ENCODE results near the gene HPGDS. TPM values are rescaled to one million over a fixed set of nuclear protein-coding genes. Genes with fewer than 3 reads are reported as not detected.

The HPGDS gene
- polyA plus RNA-seq, 1 of the 3 experiments (the other 2 are of a cell fraction) = not detected

DNA sequence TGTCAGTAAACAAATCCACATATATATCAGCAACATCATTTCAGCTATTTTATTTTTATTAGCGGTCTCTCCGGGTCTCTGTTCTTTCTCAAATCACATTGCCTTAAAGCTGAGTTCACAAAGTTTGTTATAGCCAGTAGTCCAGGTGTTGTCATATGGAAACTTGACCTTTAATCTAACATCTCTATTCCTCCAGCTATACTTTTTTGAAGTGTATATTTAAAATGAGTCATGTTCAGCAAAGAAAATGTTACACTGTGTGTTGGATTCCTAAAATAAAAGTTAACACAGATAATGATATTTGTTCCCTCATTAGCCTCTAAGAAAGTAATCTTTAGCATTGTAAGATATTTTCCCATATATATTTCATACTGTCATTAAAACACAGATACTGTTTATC lies 71.4 kb downstream of the HPGDS start:
- Histone ChIP-seq H3K36me3 (replicated peaks in 1 of 2; ENCODE audit: control insufficient read depth in 1 of 2, insufficient read depth in 2 of 2, low read length in 1 of 2) (peaks cover 77 to 81% of the 10 kb centered on the region in 2 experiments), H3K4me3 (ENCODE audit: low read depth in 2 of 2, low read length in 1 of 2) (no peak overlapping the region), H3K4me1 (ENCODE audit: control insufficient read depth in 1 of 2, insufficient read depth in 2 of 2, low read depth in 1 of 2, low read length in 1 of 2) (no peaks in the 10 kb centered on the region), H3K9ac (no peak overlapping the region), H3K27me3 (ENCODE audit: insufficient read depth) (no peaks in the 10 kb centered on the region), H4K20me1 (ENCODE audit: insufficient read depth) (no peaks in the 10 kb centered on the region), H2AFZ (ENCODE audit: low read depth) (no peak overlapping the region), H3K27ac (ENCODE audit: low read depth in 2 of 2, low read length in 1 of 2) (no peak overlapping the region), H3F3A (replicated peaks; ENCODE audit: insufficient read depth) (peaks cover 30% of the 10 kb centered on the region), H3K9me2 (no peaks in the 10 kb centered on the region), H3K9me3 (no peaks in the 10 kb centered on the region), H3K79me2 (ENCODE audit: insufficient read depth) (0 out of 2 replicates have a peak, but pooled peaks cover 4% of the 10 kb centered on the region), H3K4me2 (no peak overlapping the region)
- TF ChIP-seq EZH2phosphoT487 (IDR thresholded peaks at IDR 0.05; ENCODE audit: borderline replicate concordance, low read depth) = no peak
- no peak for TF ChIP-seq JUND (IDR thresholded peaks at IDR 0.05)
- TF ChIP-seq, protein P1, sequence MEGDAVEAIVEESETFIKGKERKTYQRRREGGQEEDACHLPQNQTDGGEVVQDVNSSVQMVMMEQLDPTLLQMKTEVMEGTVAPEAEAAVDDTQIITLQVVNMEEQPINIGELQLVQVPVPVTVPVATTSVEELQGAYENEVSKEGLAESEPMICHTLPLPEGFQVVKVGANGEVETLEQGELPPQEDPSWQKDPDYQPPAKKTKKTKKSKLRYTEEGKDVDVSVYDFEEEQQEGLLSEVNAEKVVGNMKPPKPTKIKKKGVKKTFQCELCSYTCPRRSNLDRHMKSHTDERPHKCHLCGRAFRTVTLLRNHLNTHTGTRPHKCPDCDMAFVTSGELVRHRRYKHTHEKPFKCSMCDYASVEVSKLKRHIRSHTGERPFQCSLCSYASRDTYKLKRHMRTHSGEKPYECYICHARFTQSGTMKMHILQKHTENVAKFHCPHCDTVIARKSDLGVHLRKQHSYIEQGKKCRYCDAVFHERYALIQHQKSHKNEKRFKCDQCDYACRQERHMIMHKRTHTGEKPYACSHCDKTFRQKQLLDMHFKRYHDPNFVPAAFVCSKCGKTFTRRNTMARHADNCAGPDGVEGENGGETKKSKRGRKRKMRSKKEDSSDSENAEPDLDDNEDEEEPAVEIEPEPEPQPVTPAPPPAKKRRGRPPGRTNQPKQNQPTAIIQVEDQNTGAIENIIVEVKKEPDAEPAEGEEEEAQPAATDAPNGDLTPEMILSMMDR (IDR thresholded peaks at IDR 0.05) = no peak
- no peak for TF ChIP-seq FOXJ3 (CRISPR knock-in tag; IDR thresholded peaks at IDR 0.05)
- POLR2A ChIA-PET = no interaction called here
- no peak for DNase-seq
- whole genome bisulfite sequencing (ENCODE audit: low lambda C conversion rate) = 98% methylated on average over 2 of the region's 2 CpGs
- CTCF ChIA-PET = no interaction called here

- Histone ChIP-seq H3F3A (replicated peaks; ENCODE audit: insufficient read depth) (peaks cover 24% of the 10 kb centered on the region), H3K9ac (no peak overlapping the region), H4K20me1 (ENCODE audit: insufficient read depth) (no peaks in the 10 kb centered on the region), H3K9me2 (no peaks in the 10 kb centered on the region), H3K27me3 (ENCODE audit: insufficient read depth) (no peaks in the 10 kb centered on the region), H3K9me3 (no peaks in the 10 kb centered on the region), H3K79me2 (ENCODE audit: insufficient read depth) (no peaks in the 10 kb centered on the region), H3K4me1 (ENCODE audit: control insufficient read depth in 1 of 2, insufficient read depth in 2 of 2, low read depth in 1 of 2, low read length in 1 of 2) (no peaks in the 10 kb centered on the region; a peak in 1 of 4 replicates), H3K4me3 (ENCODE audit: low read depth in 2 of 2, low read length in 1 of 2) (no peak overlapping the region), H2AFZ (ENCODE audit: low read depth) (no peak overlapping the region), H3K4me2 (no peak overlapping the region), H3K27ac (ENCODE audit: low read depth in 2 of 2, low read length in 1 of 2) (no peak overlapping the region), H3K36me3 (replicated peaks in 1 of 2; ENCODE audit: control insufficient read depth in 1 of 2, insufficient read depth in 2 of 2, low read length in 1 of 2) (peaks cover 79 to 81% of the 10 kb centered on the region in 2 experiments)
- WGBS (ENCODE audit: low lambda C conversion rate) = 95% methylated on average over 4 of the region's 4 CpGs
- no peak for DNase-seq
- no peak for TF ChIP-seq PBX3 (IDR thresholded peaks at IDR 0.05)
- TF ChIP-seq POLR2AphosphoS5 (IDR thresholded peaks at IDR 0.05; ENCODE audit: low read depth, low read length) = no peak
- TF ChIP-seq RFX5 (IDR thresholded peaks at IDR 0.05; ENCODE audit: low read length) = no peak
- TF ChIP-seq, protein P2, sequence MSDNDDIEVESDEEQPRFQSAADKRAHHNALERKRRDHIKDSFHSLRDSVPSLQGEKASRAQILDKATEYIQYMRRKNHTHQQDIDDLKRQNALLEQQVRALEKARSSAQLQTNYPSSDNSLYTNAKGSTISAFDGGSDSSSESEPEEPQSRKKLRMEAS (IDR thresholded peaks at IDR 0.05; ENCODE audit: low read depth) = no peak
- TF ChIP-seq NFIC (IDR thresholded peaks at IDR 0.05; ENCODE audit: borderline replicate concordance) = no peak
- TF ChIP-seq, protein P1 (IDR thresholded peaks at IDR 0.05) = no peak
- TF ChIP-seq USF2 (IDR thresholded peaks at IDR 0.05; ENCODE audit: borderline replicate concordance, low read depth, low read length) = no peak
- TF ChIP-seq FOXM1 (IDR thresholded peaks at IDR 0.05; ENCODE audit: low read depth) = no peak
- TF ChIP-seq RAD21 (IDR thresholded peaks at IDR 0.05; ENCODE audit: low read length) = no peak
- no peak for TF ChIP-seq SIN3A (IDR thresholded peaks at IDR 0.05; ENCODE audit: borderline replicate concordance, low read depth, low read length)
- TF ChIP-seq RXRA (IDR thresholded peaks at IDR 0.05; ENCODE audit: borderline replicate concordance, low read depth) = no peak
- CTCF ChIA-PET = no interaction called here
- POLR2A ChIA-PET = no interaction called here
Measured at GRCh38 chr4:94267037-94267436, 75.6 kb downstream of the HPGDS start.

Measured in SK-N-SH (cell line).